H1 (cell line): ENCODE data around the gene DAP. TPM values are rescaled to one million over a fixed set of nuclear protein-coding genes. Genes with fewer than 3 reads are reported as not detected.

Experiments used
- CHD2 ChIP-seq: IDR thresholded peaks from 2 replicates; pipeline ENCODE4 v1.6.1; 2012; ENCODE audit warnings: low read length, improper control_type of control experiment
- EZH2 ChIP-seq: fragments of 200-600 bp; sonication (generic); IDR thresholded peaks from 2 replicates; pipeline ENCODE4 v1.7.1; 2012; ENCODE audit warnings: low read depth, mild to moderate bottlenecking, moderate library complexity, low read length, inconsistent platforms; ENCODE audit not compliant: severe bottlenecking
- KDM4A ChIP-seq: IDR thresholded peaks from one replicate; pipeline ENCODE4 v1.7.1; 2012; ENCODE audit warnings: low read depth, mild to moderate bottlenecking, moderate library complexity, low read length, inconsistent platforms; ENCODE audit not compliant: severe bottlenecking
- POLR2AphosphoS5 ChIP-seq: IDR thresholded peaks from 2 replicates; pipeline ENCODE4 v1.6.1; 2011; ENCODE audit warnings: low read depth, low read length
- SIN3A ChIP-seq, 2 experiments: IDR thresholded peaks in 1 of 2; conservative IDR thresholded peaks in 1 of 2; 2 replicates each; pipeline ENCODE4 v1.6.1; 2011 to 2012; ENCODE audit warnings: low read length in 2 of 2, improper control_type of control experiment in 1 of 2, low read depth in 1 of 2, mild to moderate bottlenecking in 1 of 2
- ZNF274 ChIP-seq: IDR thresholded peaks from 2 replicates; pipeline ENCODE4 v1.7.0; 2012; ENCODE audit warnings: low read length, borderline replicate concordance; ENCODE audit errors: extremely low read depth
- polyA plus RNA-seq, 7 experiments: library from polyadenylated mRNA; depleted of rRNA in 3 of 7; stranded (reverse) in 5 of 7; unstranded in 2 of 7; fragments of >200 nt in 5 of 7; fragments of 200-250 nt in 2 of 7; gene quantifications; 1 replicate in 5 of 7; 2 replicates in 1 of 7; 4 replicates in 1 of 7; pipeline versions ENCODE4 v1.2.1 to v1.2.3, GENCODE V29; 2011 to 2013; ENCODE audit warnings: missing spikeins in 2 of 7, mixed read lengths in 2 of 7
- total RNA-seq: library from RNA; stranded (reverse); fragmentation: NEBNext Ultra II Directional; extraction: Animal tissue kit (Norgen Biotek cat#: 25700); gene quantifications from 2 replicates; pipeline ENCODE4 v1.2.1, GENCODE V29; 2021

DAP gene
- total and polyA plus RNA-seq, 2 of the 8 experiments (the other 6 are each of a cell fraction or from before 2014, with no cell fraction given) = 26.2 to 44.4 TPM

- peak; percentile 33 for TF ChIP-seq EZH2
- peak; percentile 96 for TF ChIP-seq KDM4A
- TF ChIP-seq ZNF274 = no peak
- TF ChIP-seq POLR2AphosphoS5 = peak; percentile 52; the same call in 1 of the 2 replicates
- peak in 1 of 2 experiments; percentile 49; a peak in 2 of 4 replicates for TF ChIP-seq SIN3A (conservative IDR thresholded peaks at IDR 0.05 in 1 of 2, IDR thresholded peaks at IDR 0.05 in 1 of 2; ENCODE audit: low read depth in 1 of 2, low read length in 2 of 2)
- no peak for TF ChIP-seq CHD2
These were observed at the start of gene DAP (continued) for GRCh38 chr5:10761185-10761932.
